OCI-LY1 (cell line): ENCODE data around the gene LCMT1.

Experiments
- CTCF ChIP-seq: fragments of 200-600 bp; sonication (generic), shearing (Covaris generic); IDR thresholded peaks from 2 replicates; pipeline ENCODE4 v1.5.1; 2017; ENCODE audit warnings: mild to moderate bottlenecking, antibody characterized with exemption, low read length, moderate library complexity, mixed read lengths
- EZH2 ChIP-seq: fragments of 200-600 bp; sonication (generic), shearing (Covaris generic); IDR thresholded peaks from 2 replicates; pipeline ENCODE4 v1.8.0; 2017; ENCODE audit warnings: borderline replicate concordance, mixed run types, mild to moderate bottlenecking, antibody characterized with exemption, low read length, moderate library complexity, mixed read lengths

GRCh38 chr16:25083065-25083464 is 28.5 kb upstream of the LCMT1 start:
- TF ChIP-seq CTCF (no peak), EZH2 (no peak)
